HEK293 (cell line): ENCODE results near the gene APLP2.

Experiments
- CTCF ChIA-PET: fragments of 350-600 bp; formaldehyde crosslinking; extraction: SDS; loops from one replicate; lab custom pipeline; 2021; ENCODE audit warnings: antibody characterized with exemption; lab: Yijun Ruan, JAX
- POLR2A ChIA-PET: fragments of 300-600 bp; formaldehyde crosslinking; extraction: SDS; loops from one replicate; lab custom pipeline; 2020; ENCODE audit warnings: antibody characterized with exemption, inconsistent platforms; lab: Yijun Ruan, JAX
- H3K27ac ChIP-seq: fragments of 200-500 bp; sonication (Bioruptor generic); 2 replicates; pipeline ENCODE4 v1.5.1; 2014; ENCODE audit warnings: low read depth, low read length, control low read depth, inconsistent platforms; ENCODE audit errors: extremely low read depth
- H3K36me3 ChIP-seq, 2 experiments: fragments of 200-500 bp in 1 of 2; sonication (Bioruptor generic) in 1 of 2; 1 replicate in 1 of 2; 2 replicates in 1 of 2; pipeline ENCODE4 v1.5.1; 2014 to 2017; ENCODE audit warnings: inconsistent platforms in 2 of 2, low read length in 2 of 2; ENCODE audit not compliant: control insufficient read depth in 2 of 2, insufficient read depth in 1 of 2
- H3K4me1 ChIP-seq: fragments of 200-500 bp; sonication (Bioruptor generic); 2 replicates; pipeline ENCODE4 v1.5.1; 2014; ENCODE audit warnings: mild to moderate bottlenecking, low read length, inconsistent platforms; ENCODE audit not compliant: control insufficient read depth, insufficient read depth
- H3K4me3 ChIP-seq: 2 replicates; pipeline ENCODE4 v1.5.1; 2011; ENCODE audit warnings: low read depth, mild to moderate bottlenecking, control low read depth, low read length, moderate library complexity
- H3K9me3 ChIP-seq: fragments of 200-500 bp; sonication (Bioruptor generic); 2 replicates; pipeline ENCODE4 v1.5.1; 2014; ENCODE audit warnings: low read depth, low read length, inconsistent platforms; ENCODE audit not compliant: control insufficient read depth, insufficient read depth
- GLIS1 ChIP-seq: fragments of 450-650 bp; formaldehyde crosslinking; IDR thresholded peaks from 2 replicates; pipeline ENCODE4 v1.5.1; 2016; ENCODE audit warnings: missing biosample characterization, missing genetic modification characterization
- HOXC10 ChIP-seq: sonication (generic); formaldehyde crosslinking; IDR thresholded peaks from 2 replicates; pipeline ENCODE4 v1.8.1; 2023; ENCODE audit warnings: mild to moderate bottlenecking, missing genetic modification reagents
- KLF7 ChIP-seq: fragments of 450-650 bp; formaldehyde crosslinking; IDR thresholded peaks from 2 replicates; pipeline ENCODE4 v1.5.1; 2016; ENCODE audit warnings: missing biosample characterization, missing genetic modification characterization, borderline replicate concordance
- MEIS1 ChIP-seq: sonication (generic); formaldehyde crosslinking; IDR thresholded peaks from 2 replicates; pipeline ENCODE4 v1.8.1; 2022; ENCODE audit warnings: missing genetic modification reagents, mild to moderate bottlenecking, borderline replicate concordance
- OVOL3 ChIP-seq: fragments of 450-650 bp; formaldehyde crosslinking; IDR thresholded peaks from 2 replicates; pipeline ENCODE4 v1.5.1; 2016; ENCODE audit warnings: missing biosample characterization, missing genetic modification characterization
- PATZ1 ChIP-seq: fragments of 450-650 bp; formaldehyde crosslinking; IDR thresholded peaks from 2 replicates; pipeline ENCODE4 v1.5.1; 2016; ENCODE audit warnings: missing biosample characterization, missing genetic modification characterization
- ZBTB20 ChIP-seq: fragments of 450-650 bp; formaldehyde crosslinking; IDR thresholded peaks from 2 replicates; pipeline ENCODE4 v1.5.1; 2016; ENCODE audit warnings: missing biosample characterization, missing genetic modification characterization
- ZBTB21 ChIP-seq: fragments of 450-650 bp; formaldehyde crosslinking; IDR thresholded peaks from 2 replicates; pipeline ENCODE4 v1.5.1; 2017; ENCODE audit warnings: missing biosample characterization, missing genetic modification characterization
- ZBTB48 ChIP-seq: fragments of 450-650 bp; formaldehyde crosslinking; IDR thresholded peaks from 2 replicates; pipeline ENCODE4 v1.5.1; 2016; ENCODE audit warnings: missing biosample characterization, missing genetic modification characterization
- ZEB2 ChIP-seq: fragments of 450-650 bp; formaldehyde crosslinking; IDR thresholded peaks from 2 replicates; pipeline ENCODE4 v1.5.1; 2016; ENCODE audit warnings: missing biosample characterization, missing genetic modification characterization
- ZNF132 ChIP-seq: fragments of 450-650 bp; formaldehyde crosslinking; IDR thresholded peaks from 2 replicates; pipeline ENCODE4 v1.5.1; 2017; ENCODE audit warnings: missing biosample characterization, missing genetic modification characterization, borderline replicate concordance
- ZNF138 ChIP-seq: fragments of 450-650 bp; formaldehyde crosslinking; IDR thresholded peaks from 2 replicates; pipeline ENCODE4 v1.5.1; 2016; ENCODE audit warnings: missing biosample characterization, missing genetic modification characterization, borderline replicate concordance
- ZNF140 ChIP-seq: fragments of 450-650 bp; formaldehyde crosslinking; IDR thresholded peaks from 2 replicates; pipeline ENCODE4 v1.5.1; 2016; ENCODE audit warnings: missing biosample characterization, missing genetic modification characterization
- ZNF174 ChIP-seq: fragments of 450-650 bp; formaldehyde crosslinking; IDR thresholded peaks from 2 replicates; pipeline ENCODE4 v1.5.0; 2017; ENCODE audit warnings: missing biosample characterization, mild to moderate bottlenecking, missing genetic modification characterization
- ZNF223 ChIP-seq: fragments of 450-650 bp; formaldehyde crosslinking; IDR thresholded peaks from 2 replicates; pipeline ENCODE4 v1.5.1; 2016; ENCODE audit warnings: missing biosample characterization, missing genetic modification characterization
- ZNF23 ChIP-seq: fragments of 450-650 bp; formaldehyde crosslinking; IDR thresholded peaks from 2 replicates; pipeline ENCODE4 v1.5.1; 2016; ENCODE audit warnings: missing biosample characterization, missing genetic modification characterization, borderline replicate concordance
- ZNF266 ChIP-seq: fragments of 450-650 bp; formaldehyde crosslinking; IDR thresholded peaks from 2 replicates; pipeline ENCODE4 v1.5.1; 2016; ENCODE audit warnings: missing biosample characterization, missing genetic modification characterization, low read depth
- ZNF302 ChIP-seq: fragments of 450-650 bp; formaldehyde crosslinking; IDR thresholded peaks from 2 replicates; pipeline ENCODE4 v1.5.1; 2016; ENCODE audit warnings: missing biosample characterization, missing genetic modification characterization, low read depth
- ZNF433 ChIP-seq: fragments of 450-650 bp; formaldehyde crosslinking; IDR thresholded peaks from 2 replicates; pipeline ENCODE4 v1.5.1; 2016; ENCODE audit warnings: missing biosample characterization, missing genetic modification characterization, low read depth
- ZNF548 ChIP-seq: fragments of 450-650 bp; formaldehyde crosslinking; IDR thresholded peaks from 2 replicates; pipeline ENCODE4 v1.5.1; 2016; ENCODE audit warnings: missing biosample characterization, missing genetic modification characterization
- ZNF596 ChIP-seq: fragments of 450-650 bp; IDR thresholded peaks from 2 replicates; pipeline ENCODE4 v1.5.0; 2018; ENCODE audit warnings: missing biosample characterization, mild to moderate bottlenecking, missing genetic modification characterization, moderate library complexity
- ZNF610 ChIP-seq: fragments of 450-650 bp; formaldehyde crosslinking; IDR thresholded peaks from 2 replicates; pipeline ENCODE4 v1.5.1; 2016; ENCODE audit warnings: missing biosample characterization, missing genetic modification characterization, borderline replicate concordance
- ZNF654 ChIP-seq: fragments of 450-650 bp; formaldehyde crosslinking; IDR thresholded peaks from 2 replicates; pipeline ENCODE4 v1.5.1; 2016; ENCODE audit warnings: low read depth, missing biosample characterization, missing genetic modification characterization
- ZNF670 ChIP-seq: fragments of 450-650 bp; formaldehyde crosslinking; IDR thresholded peaks from 2 replicates; pipeline ENCODE4 v1.5.1; 2016; ENCODE audit warnings: missing biosample characterization, missing genetic modification characterization, low read depth
- ZNF701 ChIP-seq: fragments of 450-650 bp; formaldehyde crosslinking; IDR thresholded peaks from 2 replicates; pipeline ENCODE4 v1.5.1; 2016; ENCODE audit warnings: missing biosample characterization, missing genetic modification characterization
- ZSCAN16 ChIP-seq: fragments of 450-650 bp; formaldehyde crosslinking; IDR thresholded peaks from 2 replicates; pipeline ENCODE4 v1.5.1; 2016; ENCODE audit warnings: missing biosample characterization, missing genetic modification characterization
- ZXDB ChIP-seq: fragments of 450-650 bp; formaldehyde crosslinking; IDR thresholded peaks from 2 replicates; pipeline ENCODE4 v1.5.1; 2016; ENCODE audit warnings: missing biosample characterization, missing genetic modification characterization
- TF ChIP-seq, protein P1 (sequence below): fragments of 450-650 bp; formaldehyde crosslinking; IDR thresholded peaks from 2 replicates; pipeline ENCODE4 v1.5.1; 2016; ENCODE audit warnings: missing biosample characterization, missing genetic modification characterization
- TF ChIP-seq, protein P2 (sequence below): fragments of 450-650 bp; formaldehyde crosslinking; IDR thresholded peaks from 2 replicates; pipeline ENCODE4; 2016; ENCODE audit warnings: missing biosample characterization, missing genetic modification characterization
- TF ChIP-seq, protein P3 (sequence below): fragments of 450-650 bp; formaldehyde crosslinking; IDR thresholded peaks from 2 replicates; pipeline ENCODE4 v1.5.1; 2017; ENCODE audit warnings: missing biosample characterization, mild to moderate bottlenecking, missing genetic modification characterization, moderate library complexity
- TF ChIP-seq, protein P4 (sequence below): fragments of 450-650 bp; formaldehyde crosslinking; IDR thresholded peaks from 2 replicates; pipeline ENCODE4 v1.5.1; 2016; ENCODE audit warnings: missing biosample characterization, missing genetic modification characterization

The APLP2 gene

GRCh38 chr11:130103296-130103814, 33.7 kb downstream of the APLP2 start:
- Histone ChIP-seq H3K9me3 (no peaks in the 10 kb centered on the region), H3K36me3 (no peaks in the 10 kb centered on the region; a peak in 1 of 3 replicates), H3K4me1 (peaks cover 13% of the 10 kb centered on the region), H3K4me3 (no peak overlapping the region), H3K27ac (no peak overlapping the region; the same call in 1 of the 2 replicates)
- CTCF ChIA-PET = interaction anchor here (0.9 to 1.8 kb wide), 3 partner anchors 12 to 111 kb away, joined by 3 to 5 read pairs (median 3); no protein-coding TSS in a partner anchor
- POLR2A ChIA-PET = interaction anchor here (0.6 to 1.6 kb wide), 6 partner anchors 15 to 180 kb away, joined by 3 to 7 read pairs (median 5); partner anchors contain the start of genes APLP2 and PRDM10
- TF ChIP-seq GLIS1 (tag by site-specific recombination) (no peak), ZNF302 (tag by site-specific recombination) (no peak), ZNF548 (tag by site-specific recombination) (no peak), OVOL3 (tag by site-specific recombination) (peak; percentile 55; the same call in 1 of the 2 replicates), ZNF670 (tag by site-specific recombination) (no peak), HOXC10 (CRISPR knock-in tag) (no peak), ZNF140 (tag by site-specific recombination) (no peak), ZXDB (tag by site-specific recombination) (peak; percentile 86), PATZ1 (tag by site-specific recombination) (no peak), ZNF23 (tag by site-specific recombination) (no peak), ZBTB21 (tag by site-specific recombination) (no peak), ZNF132 (tag by site-specific recombination) (no peak), ZNF223 (tag by site-specific recombination) (no peak), ZNF138 (tag by site-specific recombination) (no peak), ZNF701 (tag by site-specific recombination) (no peak), ZNF266 (no peak), KLF7 (tag by site-specific recombination) (no peak), ZNF654 (tag by site-specific recombination) (no peak), ZNF596 (tag by site-specific recombination) (peak; percentile 47), MEIS1 (CRISPR knock-in tag) (no peak), ZNF433 (tag by site-specific recombination) (no peak), ZNF174 (tag by site-specific recombination) (no peak), ZEB2 (tag by site-specific recombination) (peak; percentile 82), ZSCAN16 (tag by site-specific recombination) (no peak), ZBTB20 (tag by site-specific recombination) (no peak), ZNF610 (tag by site-specific recombination) (no peak), ZBTB48 (tag by site-specific recombination) (no peak)
- TF ChIP-seq, protein P1, sequence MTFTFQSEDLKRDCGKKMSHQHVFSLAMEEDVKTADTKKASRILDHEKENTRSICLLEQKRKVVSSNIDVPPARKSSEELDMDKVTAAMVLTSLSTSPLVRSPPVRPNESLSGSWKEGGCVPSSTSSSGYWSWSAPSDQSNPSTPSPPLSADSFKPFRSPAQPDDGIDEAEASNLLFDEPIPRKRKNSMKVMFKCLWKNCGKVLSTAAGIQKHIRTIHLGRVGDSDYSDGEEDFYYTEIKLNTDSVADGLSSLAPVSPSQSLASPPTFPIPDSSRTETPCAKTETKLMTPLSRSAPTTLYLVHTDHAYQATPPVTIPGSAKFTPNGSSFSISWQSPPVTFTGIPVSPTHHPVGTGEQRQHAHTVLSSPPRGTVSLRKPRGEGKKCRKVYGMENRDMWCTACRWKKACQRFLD (tag by site-specific recombination) = no peak
- TF ChIP-seq, protein P2, sequence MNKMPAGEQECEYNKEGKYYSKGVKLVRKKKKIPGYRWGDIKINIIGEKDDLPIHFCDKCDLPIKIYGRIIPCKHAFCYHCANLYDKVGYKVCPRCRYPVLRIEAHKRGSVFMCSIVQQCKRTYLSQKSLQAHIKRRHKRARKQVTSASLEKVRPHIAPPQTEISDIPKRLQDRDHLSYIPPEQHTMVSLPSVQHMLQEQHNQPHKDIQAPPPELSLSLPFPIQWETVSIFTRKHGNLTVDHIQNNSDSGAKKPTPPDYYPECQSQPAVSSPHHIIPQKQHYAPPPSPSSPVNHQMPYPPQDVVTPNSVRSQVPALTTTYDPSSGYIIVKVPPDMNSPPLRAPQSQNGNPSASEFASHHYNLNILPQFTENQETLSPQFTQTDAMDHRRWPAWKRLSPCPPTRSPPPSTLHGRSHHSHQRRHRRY (tag by site-specific recombination) = no peak
- TF ChIP-seq, protein P3, sequence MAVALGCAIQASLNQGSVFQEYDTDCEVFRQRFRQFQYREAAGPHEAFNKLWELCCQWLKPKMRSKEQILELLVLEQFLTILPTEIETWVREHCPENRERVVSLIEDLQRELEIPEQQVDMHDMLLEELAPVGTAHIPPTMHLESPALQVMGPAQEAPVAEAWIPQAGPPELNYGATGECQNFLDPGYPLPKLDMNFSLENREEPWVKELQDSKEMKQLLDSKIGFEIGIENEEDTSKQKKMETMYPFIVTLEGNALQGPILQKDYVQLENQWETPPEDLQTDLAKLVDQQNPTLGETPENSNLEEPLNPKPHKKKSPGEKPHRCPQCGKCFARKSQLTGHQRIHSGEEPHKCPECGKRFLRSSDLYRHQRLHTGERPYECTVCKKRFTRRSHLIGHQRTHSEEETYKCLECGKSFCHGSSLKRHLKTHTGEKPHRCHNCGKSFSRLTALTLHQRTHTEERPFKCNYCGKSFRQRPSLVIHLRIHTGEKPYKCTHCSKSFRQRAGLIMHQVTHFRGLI (tag by site-specific recombination) = no peak
- TF ChIP-seq, protein P4, sequence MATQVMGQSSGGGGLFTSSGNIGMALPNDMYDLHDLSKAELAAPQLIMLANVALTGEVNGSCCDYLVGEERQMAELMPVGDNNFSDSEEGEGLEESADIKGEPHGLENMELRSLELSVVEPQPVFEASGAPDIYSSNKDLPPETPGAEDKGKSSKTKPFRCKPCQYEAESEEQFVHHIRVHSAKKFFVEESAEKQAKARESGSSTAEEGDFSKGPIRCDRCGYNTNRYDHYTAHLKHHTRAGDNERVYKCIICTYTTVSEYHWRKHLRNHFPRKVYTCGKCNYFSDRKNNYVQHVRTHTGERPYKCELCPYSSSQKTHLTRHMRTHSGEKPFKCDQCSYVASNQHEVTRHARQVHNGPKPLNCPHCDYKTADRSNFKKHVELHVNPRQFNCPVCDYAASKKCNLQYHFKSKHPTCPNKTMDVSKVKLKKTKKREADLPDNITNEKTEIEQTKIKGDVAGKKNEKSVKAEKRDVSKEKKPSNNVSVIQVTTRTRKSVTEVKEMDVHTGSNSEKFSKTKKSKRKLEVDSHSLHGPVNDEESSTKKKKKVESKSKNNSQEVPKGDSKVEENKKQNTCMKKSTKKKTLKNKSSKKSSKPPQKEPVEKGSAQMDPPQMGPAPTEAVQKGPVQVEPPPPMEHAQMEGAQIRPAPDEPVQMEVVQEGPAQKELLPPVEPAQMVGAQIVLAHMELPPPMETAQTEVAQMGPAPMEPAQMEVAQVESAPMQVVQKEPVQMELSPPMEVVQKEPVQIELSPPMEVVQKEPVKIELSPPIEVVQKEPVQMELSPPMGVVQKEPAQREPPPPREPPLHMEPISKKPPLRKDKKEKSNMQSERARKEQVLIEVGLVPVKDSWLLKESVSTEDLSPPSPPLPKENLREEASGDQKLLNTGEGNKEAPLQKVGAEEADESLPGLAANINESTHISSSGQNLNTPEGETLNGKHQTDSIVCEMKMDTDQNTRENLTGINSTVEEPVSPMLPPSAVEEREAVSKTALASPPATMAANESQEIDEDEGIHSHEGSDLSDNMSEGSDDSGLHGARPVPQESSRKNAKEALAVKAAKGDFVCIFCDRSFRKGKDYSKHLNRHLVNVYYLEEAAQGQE = no peak
